ENCODE data around the gene ATXN10. TPM values are rescaled to one million over a fixed set of nuclear protein-coding genes. Genes with fewer than 3 reads are reported as not detected.

Gene ATXN10
- total and polyA plus RNA-seq, 2 of the 13 experiments (the other 11 are each of a cell fraction or from before 2014, with no cell fraction given) = 60.1 to 194 TPM

- TF ChIP-seq UBTF (CRISPR knock-in tag; IDR thresholded peaks at IDR 0.05) (peak; percentile 72), ZNF704 (CRISPR knock-in tag; IDR thresholded peaks at IDR 0.05; ENCODE audit: borderline replicate concordance) (no peak), TEAD2 (CRISPR knock-in tag; IDR thresholded peaks at IDR 0.05) (no peak), KLF12 (CRISPR knock-in tag; IDR thresholded peaks at IDR 0.05; ENCODE audit: borderline replicate concordance) (no peak), SMARCE1 (IDR thresholded peaks at IDR 0.05; ENCODE audit: borderline replicate concordance) (no peak), NAIF1 (CRISPR knock-in tag; IDR thresholded peaks at IDR 0.05; ENCODE audit: borderline replicate concordance) (no peak; the same call in 1 of the 2 replicates), IRX3 (CRISPR knock-in tag; IDR thresholded peaks at IDR 0.05; ENCODE audit: borderline replicate concordance, low read depth) (0 out of 2 replicates have a peak, but pooled peaks have one; percentile 74), HDAC1 (CRISPR knock-in tag; IDR thresholded peaks at IDR 0.05) (peak; percentile 78), ZKSCAN1 (IDR thresholded peaks at IDR 0.05; ENCODE audit: low read length) (no peak), SCMH1 (CRISPR knock-in tag; IDR thresholded peaks at IDR 0.05; ENCODE audit: borderline replicate concordance) (no peak), SNAPC2 (CRISPR knock-in tag; IDR thresholded peaks at IDR 0.05) (no peak), ZNF549 (CRISPR knock-in tag; IDR thresholded peaks at IDR 0.05) (no peak), ZNF567 (CRISPR knock-in tag; IDR thresholded peaks at IDR 0.05; ENCODE audit: borderline replicate concordance) (no peak), ARID4A (CRISPR knock-in tag; IDR thresholded peaks at IDR 0.05; ENCODE audit: borderline replicate concordance) (peak; percentile 88), FOXK2 (IDR thresholded peaks at IDR 0.05) (no peak), ZBTB42 (CRISPR knock-in tag; IDR thresholded peaks at IDR 0.05) (peak; percentile 34; the same call in 1 of the 2 replicates), ZNF674 (CRISPR knock-in tag; IDR thresholded peaks at IDR 0.05; ENCODE audit: low read depth) (peak; percentile 3; the same call in 1 of the 2 replicates), SAFB2 (CRISPR knock-in tag; IDR thresholded peaks at IDR 0.05; ENCODE audit: borderline replicate concordance, low read depth) (peak; percentile 35; the same call in 1 of the 2 replicates), RXRA (CRISPR knock-in tag; IDR thresholded peaks at IDR 0.05) (0 out of 2 replicates have a peak, but pooled peaks have one; percentile 7), SP140L (CRISPR knock-in tag; IDR thresholded peaks at IDR 0.05; ENCODE audit: borderline replicate concordance) (no peak), ZNF362 (CRISPR knock-in tag; IDR thresholded peaks at IDR 0.05; ENCODE audit: borderline replicate concordance) (no peak)
These were observed at the start of gene ATXN10 (continued) for GRCh38 chr22:45671783-45672563.

All from HepG2 (cell line).